ENCODE results near the gene OR56B1. TPM values are rescaled to one million over a fixed set of nuclear protein-coding genes. Genes with fewer than 3 reads are reported as not detected.

The OR56B1 gene
- total RNA-seq, 6 donors from 2014 or later: 0.30 to 1.0 TPM; not detected in 4

DNA sequence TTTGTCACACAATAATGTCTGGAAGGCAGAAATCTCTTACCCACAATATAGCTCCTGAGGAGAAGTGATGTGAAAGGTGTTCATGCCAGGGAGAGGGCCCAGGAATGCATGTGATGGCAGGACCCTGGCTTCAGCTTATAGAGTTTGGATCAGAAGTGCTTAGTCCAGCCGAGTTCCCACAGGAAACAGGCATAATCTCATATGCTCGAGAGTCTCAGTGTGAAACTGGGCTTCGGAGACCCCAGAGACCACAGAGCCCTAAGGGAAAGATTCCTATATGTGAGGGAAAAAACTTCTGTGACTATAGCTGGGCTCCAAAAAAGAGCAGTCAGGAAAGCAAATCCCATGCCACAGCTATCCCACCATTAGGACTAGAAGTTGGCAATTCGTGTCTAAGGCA, 47.0 kb downstream of the OR56B1 start, which contains the start of gene OR52N5:
TSS of gene OR52N5 (minus strand) at position 101 of the 400 bp plus-strand sequence. CDS start 4,721 bp downstream, outside the sequence.
- H3K36me3 ChIP-seq: no peaks in the 10 kb centered on the region
- ATAC-seq (ENCODE audit: low FRiP score in 2 of 2): no peak
- TF ChIP-seq EP300 (IDR thresholded peaks at IDR 0.05) (no peak), POLR2A (IDR thresholded peaks at IDR 0.05) (no peak), POLR2AphosphoS5 (IDR thresholded peaks at IDR 0.05) (no peak)
- TF ChIP-seq, protein P1, sequence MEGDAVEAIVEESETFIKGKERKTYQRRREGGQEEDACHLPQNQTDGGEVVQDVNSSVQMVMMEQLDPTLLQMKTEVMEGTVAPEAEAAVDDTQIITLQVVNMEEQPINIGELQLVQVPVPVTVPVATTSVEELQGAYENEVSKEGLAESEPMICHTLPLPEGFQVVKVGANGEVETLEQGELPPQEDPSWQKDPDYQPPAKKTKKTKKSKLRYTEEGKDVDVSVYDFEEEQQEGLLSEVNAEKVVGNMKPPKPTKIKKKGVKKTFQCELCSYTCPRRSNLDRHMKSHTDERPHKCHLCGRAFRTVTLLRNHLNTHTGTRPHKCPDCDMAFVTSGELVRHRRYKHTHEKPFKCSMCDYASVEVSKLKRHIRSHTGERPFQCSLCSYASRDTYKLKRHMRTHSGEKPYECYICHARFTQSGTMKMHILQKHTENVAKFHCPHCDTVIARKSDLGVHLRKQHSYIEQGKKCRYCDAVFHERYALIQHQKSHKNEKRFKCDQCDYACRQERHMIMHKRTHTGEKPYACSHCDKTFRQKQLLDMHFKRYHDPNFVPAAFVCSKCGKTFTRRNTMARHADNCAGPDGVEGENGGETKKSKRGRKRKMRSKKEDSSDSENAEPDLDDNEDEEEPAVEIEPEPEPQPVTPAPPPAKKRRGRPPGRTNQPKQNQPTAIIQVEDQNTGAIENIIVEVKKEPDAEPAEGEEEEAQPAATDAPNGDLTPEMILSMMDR (IDR thresholded peaks at IDR 0.05): no peak

More for the DNA sequence above, 47.0 kb downstream of the OR56B1 start, which contains the start of gene OR52N5:
- no peak within 1 kb of the TSS for H3K4me3 ChIP-seq
- 45 to 47% methylated on average over 2 to 4 of the region's 4 CpGs for WGBS, 2 donors
- no peak for DNase-seq
- H3K27ac ChIP-seq: no peak within 1 kb of the TSS
- H3K9me3 ChIP-seq: no peaks in the 10 kb centered on the region
- H3K27me3 ChIP-seq: no peaks in the 10 kb centered on the region
- H3K4me1 ChIP-seq: no peaks in the 10 kb centered on the region

Other genes starting within 250 kb of the OR56B1 start
- gene OR52D1, start 247.8 kb upstream of the OR56B1 start, total RNA-seq: not detected
- 1 to 10 TPM in 2 of 6 donors, under 1 TPM in 4; 0.29 to 2.0 (median 0.72) TPM for gene UBQLN3, start 226.5 kb upstream of the OR56B1 start, total RNA-seq
- gene UBQLNL, start 219.7 kb upstream of the OR56B1 start, total RNA-seq: 1 to 10 TPM in 3 of 6 donors, under 1 TPM in 3; 0.26 to 5.2 (median 1.3) TPM
- gene OR52H1, start 187.9 kb upstream of the OR56B1 start, total RNA-seq: under 1 TPM in 2 of 6 donors, not detected in 4; 0.24 to 0.55 TPM
- not detected for gene OR52B6, start 155.6 kb upstream of the OR56B1 start, total RNA-seq
- gene TRIM6, start 139.8 kb upstream of the OR56B1 start, total RNA-seq: 1 to 10 TPM; 1.0 to 8.8 (median 2.1) TPM
- gene TRIM34, start 111.4 kb upstream of the OR56B1 start, total RNA-seq: 10 to 100 TPM in 2 of 6 donors, 1 to 10 TPM in 4; 5.8 to 15.0 (median 8.4) TPM
- gene TRIM5, start 51.4 kb upstream of the OR56B1 start, total RNA-seq: 10 to 100 TPM; 21.1 to 53.0 (median 35.9) TPM
- gene TRIM22, start 46.7 kb upstream of the OR56B1 start, total RNA-seq: 100 to 1,000 TPM in 4 of 6 donors, 10 to 100 TPM in 2; 82.2 to 262 (median 162) TPM
- gene OR52N4, start 17.8 kb downstream of the OR56B1 start, total RNA-seq: 1 to 10 TPM in 1 of 6 donors, under 1 TPM in 3, not detected in 2; 0.20 to 1.9 (median 0.72) TPM
- gene OR52N5, start 46.9 kb downstream of the OR56B1 start, total RNA-seq: not detected
- gene OR52N1, start 54.8 kb downstream of the OR56B1 start, total RNA-seq: under 1 TPM in 1 of 6 donors, not detected in 5; 0.20 TPM
- not detected for gene OR52N2, start 72.5 kb downstream of the OR56B1 start, total RNA-seq
- not detected for gene OR52E6, start 105.4 kb downstream of the OR56B1 start, total RNA-seq
- not detected for gene OR52E8, start 121.2 kb downstream of the OR56B1 start, total RNA-seq
- not detected for gene OR52E4, start 144.2 kb downstream of the OR56B1 start, total RNA-seq
- gene OR52E5, start 156.8 kb downstream of the OR56B1 start, total RNA-seq: not detected
- gene OR56A3, start 205.8 kb downstream of the OR56B1 start, total RNA-seq: not detected
- not detected for gene OR56A5, start 232.0 kb downstream of the OR56B1 start, total RNA-seq

All from upper lobe of left lung (tissue), 6 donors.